Measurements from ENCODE around the gene CLPTM1L. TPM values are rescaled to one million over a fixed set of nuclear protein-coding genes. Genes with fewer than 3 reads are reported as not detected.

CLPTM1L gene
- total and polyA plus RNA-seq, 9 of the 15 experiments (the other 6 are each of a cell fraction or from before 2014, with no cell fraction given), result 3.5 to 217 (median 177) TPM

- H3K4me1 ChIP-seq (replicated peaks in 1 of 2; ENCODE audit: control insufficient read depth in 2 of 2, insufficient read depth in 2 of 2, low read length in 2 of 2), result no peaks in the 10 kb centered on the region; a peak in 1 of 5 replicates
- H3K9ac ChIP-seq (ENCODE audit: insufficient read depth in 1 of 2, low read depth in 2 of 2, low read length in 2 of 2), result no peak overlapping the region
- ATAC-seq (no peak), FAIRE-seq (peak; percentile 15), DNase-seq (ENCODE audit: extremely low read depth in 1 of 4, low spot score in 3 of 4) (no peak)
- H4K20me1 ChIP-seq (replicated peaks; ENCODE audit: control insufficient read depth, insufficient read depth, low read length), result peaks cover 3% of the 10 kb centered on the region
- H3K27me3 ChIP-seq (ENCODE audit: control insufficient read depth in 2 of 2, insufficient read depth in 2 of 2, low read length in 2 of 2), result peaks cover 69 to 77% of the 10 kb centered on the region in 2 experiments
- POLR2A ChIA-PET, result no interaction called here
- WGBS (ENCODE audit: insufficient coverage, low coverage, missing lambda C conversion rate), result 31% methylated on average over 14 of the region's 14 CpGs
- TF ChIP-seq NFRKB (IDR thresholded peaks at IDR 0.05; ENCODE audit: low read depth) (no peak), TRIM28 (IDR thresholded peaks at IDR 0.05) (no peak)
- peak overlapping the region; percentile 84 for H2AFZ ChIP-seq (ENCODE audit: low read depth, low read length)
- CTCF ChIA-PET (ENCODE audit: low intra/inter-chr PET ratio), result no interaction called here
- no peaks in the 10 kb centered on the region for H3K36me3 ChIP-seq (ENCODE audit: control insufficient read depth, insufficient read depth, low read length)
- intact Hi-C loops (cut with micrococcal nuclease), result no loop called here
- in situ Hi-C loops (cut with MboI), result no loop called here
- no peaks in the 10 kb centered on the region for H3K9me3 ChIP-seq (replicated peaks; ENCODE audit: control insufficient read depth, insufficient read depth, low read depth, low read length)
- H3K9me1 ChIP-seq (ENCODE audit: control insufficient read depth, insufficient read depth, low read length), result no peaks in the 10 kb centered on the region
- H3K4me2 ChIP-seq (ENCODE audit: insufficient read depth, low read length), result 0 out of 2 replicates have a peak overlapping the region, but pooled peaks have one; percentile 61
- no TSS peak for BruUV-seq (replicated peaks)
- H3K79me2 ChIP-seq (ENCODE audit: control insufficient read depth, insufficient read depth, low read length), result no peaks in the 10 kb centered on the region
- no peak overlapping the region for H3K27ac ChIP-seq (ENCODE audit: extremely low read depth, low read depth, low read length)
- H3K4me3 ChIP-seq, result no peak overlapping the region
These were observed 21.6 kb upstream of the CLPTM1L start for GRCh38 chr5:1366514-1366913.

GRCh38 chr5:1364211-1364610 lies 19.3 kb upstream of the CLPTM1L start:
- FAIRE-seq, result no peak
- ATAC-seq, result no peak
- Histone ChIP-seq H3K27ac (ENCODE audit: extremely low read depth, low read depth, low read length) (no peak overlapping the region), H2AFZ (ENCODE audit: low read depth, low read length) (no peak overlapping the region), H3K9ac (ENCODE audit: insufficient read depth in 1 of 2, low read depth in 2 of 2, low read length in 2 of 2) (no peak overlapping the region), H3K4me3 (no peak overlapping the region), H3K4me1 (replicated peaks in 1 of 2; ENCODE audit: control insufficient read depth in 2 of 2, insufficient read depth in 2 of 2, low read length in 2 of 2) (peaks cover 0 to 3% of the 10 kb centered on the region in 2 experiments; a peak in 2 of 5 replicates), H3K9me1 (ENCODE audit: control insufficient read depth, insufficient read depth, low read length) (no peaks in the 10 kb centered on the region), H3K4me2 (ENCODE audit: insufficient read depth, low read length) (no peak overlapping the region), H4K20me1 (replicated peaks; ENCODE audit: control insufficient read depth, insufficient read depth, low read length) (peaks cover 4% of the 10 kb centered on the region), H3K27me3 (ENCODE audit: control insufficient read depth in 2 of 2, insufficient read depth in 2 of 2, low read length in 2 of 2) (peaks cover 65 to 76% of the 10 kb centered on the region in 2 experiments), H3K79me2 (ENCODE audit: control insufficient read depth, insufficient read depth, low read length) (no peaks in the 10 kb centered on the region), H3K9me3 (replicated peaks; ENCODE audit: control insufficient read depth, insufficient read depth, low read depth, low read length) (no peaks in the 10 kb centered on the region), H3K36me3 (ENCODE audit: control insufficient read depth, insufficient read depth, low read length) (no peaks in the 10 kb centered on the region)
- in situ Hi-C loops (cut with MboI), result no loop called here
- WGBS (ENCODE audit: insufficient coverage, low coverage, missing lambda C conversion rate), result 2% methylated on average over 9 of the region's 9 CpGs
- no peak for DNase-seq (ENCODE audit: extremely low read depth in 1 of 4, low spot score in 3 of 4)
- intact Hi-C loops (cut with micrococcal nuclease), result no loop called here
- CTCF ChIA-PET (ENCODE audit: low intra/inter-chr PET ratio), result no interaction called here
- BruUV-seq (replicated peaks), result no TSS peak
- POLR2A ChIA-PET, result interaction anchor here (0.6 to 1.0 kb wide), 2 partner anchors 17 to 513 kb away, joined by 3 read pairs; no protein-coding TSS in a partner anchor
- no peak for TF ChIP-seq RBM17 (IDR thresholded peaks at IDR 0.05; ENCODE audit: borderline replicate concordance, low read depth, low read length)
- TF ChIP-seq HDAC8 (tag; IDR thresholded peaks at IDR 0.05), result no peak
- TF ChIP-seq PCBP1 (IDR thresholded peaks at IDR 0.05; ENCODE audit: low read depth, low read length, poor library complexity, severe bottlenecking), result no peak
- TF ChIP-seq CTBP1 (IDR thresholded peaks at IDR 0.05; ENCODE audit: borderline replicate concordance), result no peak
- TF ChIP-seq DLX4 (CRISPR knock-in tag; IDR thresholded peaks at IDR 0.05), result no peak
- no peak for TF ChIP-seq THRAP3 (IDR thresholded peaks at IDR 0.05; ENCODE audit: borderline replicate concordance)
- no peak for TF ChIP-seq HNRNPLL (IDR thresholded peaks at IDR 0.05; ENCODE audit: low read depth, low read length, poor library complexity, severe bottlenecking)

All from K562 (cell line).